Daoy (cell line): ENCODE results near the gene TBK1. TPM values are rescaled to one million over a fixed set of nuclear protein-coding genes. Genes with fewer than 3 reads are reported as not detected.

Experiments
- DNase-seq: peaks from one replicate; pipeline ENCODE4 v3.0.0-alpha.2; 2015; ENCODE audit warnings: low read depth
- total RNA-seq: library from RNA; depleted of rRNA; stranded (reverse); fragments of >200 nt; shearing (Covaris generic); gene quantifications from 2 replicates; pipeline ENCODE4 v1.2.3, GENCODE V29; 2014; rRNA removed

The TBK1 gene
- total RNA-seq, 1 experiment from 2014 or later: 48.3 TPM

DNA sequence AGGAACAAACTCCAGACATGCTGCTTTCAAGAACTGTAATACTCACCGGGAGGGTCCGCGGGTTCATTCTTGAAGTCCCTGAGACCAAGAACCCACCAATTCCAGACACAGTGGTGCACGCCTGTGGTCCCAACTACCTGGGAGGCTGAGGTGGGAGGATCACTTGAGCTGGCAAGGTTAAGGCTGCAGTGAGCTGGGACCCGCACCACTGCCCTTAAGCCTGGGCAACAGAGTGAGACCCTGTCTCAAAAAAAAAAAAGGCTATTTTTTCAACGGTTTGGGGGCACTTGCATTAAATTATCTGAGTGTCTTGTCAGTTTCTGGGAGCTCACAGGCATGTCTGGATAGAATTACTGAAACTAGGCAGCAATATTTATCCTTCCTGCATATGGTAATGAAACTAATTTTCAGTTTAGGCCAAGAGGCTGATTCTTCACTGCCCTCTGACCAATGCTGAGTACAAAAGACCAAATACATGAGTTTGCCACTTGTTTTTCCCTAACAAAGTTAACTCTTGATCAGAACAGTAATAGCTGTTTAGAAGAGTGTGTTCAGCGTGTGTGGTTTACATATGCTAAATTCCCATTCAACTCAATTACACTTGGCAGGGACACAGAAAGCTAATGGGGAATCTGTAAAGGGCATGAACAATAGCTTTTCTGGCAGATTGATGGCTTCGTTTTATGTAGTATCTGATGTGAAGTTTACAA lies 92.6 kb downstream of the TBK1 start:
- DNase-seq: no peak

DNA sequence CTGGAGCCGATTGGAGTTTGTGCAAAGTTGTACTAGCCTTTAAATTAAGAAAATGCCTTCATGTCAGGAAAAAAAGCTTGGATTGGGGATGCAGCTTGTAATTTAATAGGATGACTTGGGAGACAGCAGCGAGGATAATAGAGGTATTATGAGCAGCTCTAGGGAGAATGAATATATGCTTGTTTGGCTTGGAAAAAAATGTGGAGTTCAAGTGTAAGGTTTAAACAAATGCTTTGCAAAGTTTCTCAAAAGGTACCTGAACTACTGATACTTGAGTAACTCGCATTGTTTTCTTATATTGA lies 93.1 kb downstream of the TBK1 start:
- DNase-seq: no peak

DNA sequence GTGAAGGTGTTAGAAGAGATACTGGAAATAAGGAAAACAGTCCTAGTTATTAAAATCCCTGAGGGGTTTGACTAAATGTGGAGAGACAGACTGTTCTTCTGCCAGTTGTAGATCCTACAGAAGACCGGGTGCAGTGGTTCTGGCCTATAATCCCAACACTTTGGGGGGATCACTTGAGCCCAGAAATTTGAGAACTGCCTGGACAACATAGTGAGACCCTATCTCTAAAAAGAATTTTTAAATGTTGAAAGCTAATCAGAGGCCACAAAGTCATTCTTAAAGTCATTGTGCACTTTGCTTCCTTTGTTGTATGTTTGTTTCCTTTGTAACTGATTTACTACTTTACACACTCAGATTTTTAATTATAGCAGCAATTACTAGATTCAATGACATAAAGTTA lies 97.2 kb downstream of the TBK1 start:
- DNase-seq: no peak

DNA sequence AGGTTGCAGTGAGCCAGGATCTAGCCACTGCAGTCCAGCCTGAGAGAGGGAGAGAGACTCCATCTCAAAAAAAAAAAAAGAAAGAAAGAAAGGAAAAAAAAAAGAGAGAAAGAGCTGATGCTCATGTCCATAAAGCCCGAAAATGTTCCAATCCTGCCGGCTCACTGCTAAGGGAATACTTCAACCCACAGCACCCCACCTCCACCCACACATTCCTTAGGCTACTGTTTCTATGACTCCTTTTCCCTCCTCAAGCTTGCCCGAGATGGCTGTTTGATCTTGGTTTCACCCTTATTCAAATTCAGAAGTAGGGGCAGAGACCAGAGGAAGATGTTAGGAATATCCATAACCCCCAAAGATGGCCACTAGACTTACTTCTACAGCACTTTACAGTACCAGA lies 98.8 kb downstream of the TBK1 start:
- DNase-seq: no peak

DNA sequence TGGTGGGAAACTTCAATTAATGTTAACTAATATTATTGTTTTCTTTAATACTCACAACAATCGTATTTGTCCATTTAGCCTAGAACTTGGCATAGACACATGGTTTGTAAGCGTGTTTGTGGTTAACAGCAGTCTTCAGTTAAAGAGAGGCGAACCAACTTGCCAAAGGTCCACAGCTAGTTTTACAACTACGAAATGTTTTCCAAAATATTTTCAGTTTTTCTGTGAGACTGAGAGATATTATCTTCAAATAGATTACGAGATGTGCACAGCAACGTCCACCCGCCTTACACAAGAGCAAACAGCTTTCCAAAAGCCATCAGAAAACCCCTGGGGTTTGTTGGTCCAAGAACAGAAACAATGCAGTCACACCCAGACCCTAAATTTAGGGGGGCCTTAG lies 99.8 kb downstream of the TBK1 start:
- no peak for DNase-seq

Other genes with a start within 250 kb of the TBK1 start
- 7.4 and 12.1 TPM in 2 replicates for gene KICS2, start 229.8 kb upstream of the TBK1 start, total RNA-seq
- 0.06 TPM in 1 of 2 replicates, not detected in the other for gene C12orf56, start 61.4 kb upstream of the TBK1 start, total RNA-seq
- 90.7 and 96.7 TPM in 2 replicates for gene XPOT, start 47.7 kb upstream of the TBK1 start, total RNA-seq
- gene RASSF3, start 158.4 kb downstream of the TBK1 start, total RNA-seq: 8.7 and 13.1 TPM in 2 replicates